ENCODE data around the gene VPS36. TPM values are rescaled to one million over a fixed set of nuclear protein-coding genes. Genes with fewer than 3 reads are reported as not detected.
"Not testable (repeated sequence)": the region's sequence is repeated elsewhere in the genome, so short reads cannot be mapped to it uniquely, and the experiment has no call there.

VPS36 gene
- total and polyA plus RNA-seq, 2 of the 13 experiments (the other 11 are each of a cell fraction or from before 2014, with no cell fraction given): 17.2 to 22.4 TPM

- Histone ChIP-seq H3K4me1 (ENCODE audit: insufficient read depth, low read length) (no peaks in the 10 kb centered on the region), H4K20me1 (ENCODE audit: insufficient read depth, low read length) (no peaks in the 10 kb centered on the region), H3K27me3 (ENCODE audit: control insufficient read depth in 1 of 2, insufficient read depth in 2 of 2, low read length in 2 of 2) (no peaks in the 10 kb centered on the region), H3K4me3 (replicated peaks in 1 of 3; ENCODE audit: insufficient read depth in 1 of 3, low read depth in 2 of 3, low read length in 3 of 3) (no peak overlapping the region), H3K9me3 (ENCODE audit: low read length) (no peaks in the 10 kb centered on the region), H3K9ac (ENCODE audit: insufficient read depth, low read depth, low read length) (no peak overlapping the region), H3K27ac (ENCODE audit: extremely low read length, insufficient read depth, low read length) (no peak overlapping the region), H3K79me2 (ENCODE audit: insufficient read depth, low read length) (no peaks in the 10 kb centered on the region), H3K36me3 (replicated peaks in 1 of 2; ENCODE audit: control insufficient read depth in 1 of 2, insufficient read depth in 2 of 2, low read length in 2 of 2) (peaks cover 9 to 17% of the 10 kb centered on the region in 2 experiments), H3K4me2 (ENCODE audit: low read depth, low read length) (no peak overlapping the region), H2AFZ (ENCODE audit: low read length) (no peak overlapping the region)
- DNase-seq (ENCODE audit: low spot score) (no peak), ATAC-seq (no peak), FAIRE-seq (no peak)
- TF ChIP-seq HNRNPK (IDR thresholded peaks at IDR 0.05; ENCODE audit: low read depth, low read length, poor library complexity, severe bottlenecking) (peak; percentile 18), ZNF746 (CRISPR knock-in tag; IDR thresholded peaks at IDR 0.05) (no peak)
- in situ Hi-C loops (cut with HindIII; ENCODE audit: extremely low pct_ligation_motif_present, low pct_unique_long_range_greater_than_20kb): no loop called here
- ChIA-PET POLR2A (no interaction called here), CTCF (ENCODE audit: low intra/inter-chr PET ratio, low total read pairs) (no interaction called here)
- BruUV-seq (replicated peaks): no TSS peak
- 100% methylated on average over 1 of the region's 1 CpG for WGBS (ENCODE audit: low lambda C conversion rate)
- intact Hi-C loops (cut with micrococcal nuclease; ENCODE audit: unreplicated experiment): no loop called here
Measured at GRCh38 chr13:52412128-52412527, 38.3 kb downstream of the VPS36 start.

DNA sequence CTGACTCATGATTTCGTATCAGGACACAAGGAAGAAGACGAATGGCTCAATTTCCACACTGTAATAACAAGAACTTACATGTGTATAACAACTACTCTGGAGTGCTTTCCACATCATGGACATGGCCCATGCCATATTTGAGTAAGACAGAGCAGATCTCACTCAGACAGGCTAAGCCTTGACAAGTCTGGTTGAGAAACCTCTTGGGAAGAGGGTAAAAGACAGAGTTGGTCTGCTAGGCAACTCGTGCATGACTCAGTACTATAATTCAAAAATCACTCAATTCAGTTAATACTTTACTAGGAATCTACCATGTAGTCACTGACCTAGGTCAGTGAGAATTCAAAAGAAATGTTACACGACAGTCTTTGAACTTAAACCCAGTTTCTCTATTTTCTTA, 38.8 kb downstream of the VPS36 start:
- Histone ChIP-seq H3K4me1 (ENCODE audit: insufficient read depth, low read length) (no peaks in the 10 kb centered on the region), H3K9ac (ENCODE audit: insufficient read depth, low read depth, low read length) (no peak overlapping the region), H3K4me2 (ENCODE audit: low read depth, low read length) (no peak overlapping the region), H3K79me2 (ENCODE audit: insufficient read depth, low read length) (no peaks in the 10 kb centered on the region), H3K9me3 (ENCODE audit: low read length) (no peaks in the 10 kb centered on the region), H3K4me3 (replicated peaks in 1 of 3; ENCODE audit: insufficient read depth in 1 of 3, low read depth in 2 of 3, low read length in 3 of 3) (no peak overlapping the region), H3K27ac (ENCODE audit: extremely low read length, insufficient read depth, low read length) (no peak overlapping the region), H3K36me3 (replicated peaks in 1 of 2; ENCODE audit: control insufficient read depth in 1 of 2, insufficient read depth in 2 of 2, low read length in 2 of 2) (peaks cover 7 to 12% of the 10 kb centered on the region in 2 experiments), H2AFZ (ENCODE audit: low read length) (no peak overlapping the region), H4K20me1 (ENCODE audit: insufficient read depth, low read length) (no peaks in the 10 kb centered on the region), H3K27me3 (ENCODE audit: control insufficient read depth in 1 of 2, insufficient read depth in 2 of 2, low read length in 2 of 2) (no peaks in the 10 kb centered on the region)
- ChIA-PET CTCF (ENCODE audit: low intra/inter-chr PET ratio, low total read pairs) (no interaction called here), POLR2A (no interaction called here)
- 88% methylated on average over 4 of the region's 4 CpGs for WGBS (ENCODE audit: low lambda C conversion rate)
- DNase-seq (ENCODE audit: low spot score): no peak
- ATAC-seq: no peak
- no TSS peak for BruUV-seq (replicated peaks)
- intact Hi-C loops (cut with micrococcal nuclease; ENCODE audit: unreplicated experiment): no loop called here
- in situ Hi-C loops (cut with HindIII; ENCODE audit: extremely low pct_ligation_motif_present, low pct_unique_long_range_greater_than_20kb): no loop called here
- peak; percentile 12 for FAIRE-seq
- TF ChIP-seq, protein P1, sequence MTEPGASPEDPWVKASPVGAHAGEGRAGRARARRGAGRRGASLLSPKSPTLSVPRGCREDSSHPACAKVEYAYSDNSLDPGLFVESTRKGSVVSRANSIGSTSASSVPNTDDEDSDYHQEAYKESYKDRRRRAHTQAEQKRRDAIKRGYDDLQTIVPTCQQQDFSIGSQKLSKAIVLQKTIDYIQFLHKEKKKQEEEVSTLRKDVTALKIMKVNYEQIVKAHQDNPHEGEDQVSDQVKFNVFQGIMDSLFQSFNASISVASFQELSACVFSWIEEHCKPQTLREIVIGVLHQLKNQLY (CRISPR knock-in tag; IDR thresholded peaks at IDR 0.05): no peak
- TF ChIP-seq BRCA1 (CRISPR knock-in tag; IDR thresholded peaks at IDR 0.05) (no peak), HOXA9 (CRISPR knock-in tag; IDR thresholded peaks at IDR 0.05; ENCODE audit: borderline replicate concordance) (no peak), ZNF724P (CRISPR knock-in tag; IDR thresholded peaks at IDR 0.05; ENCODE audit: borderline replicate concordance) (no peak)

GRCh38 chr13:52408071-52408658, 42.3 kb downstream of the VPS36 start:
- POLR2A ChIA-PET; in situ Hi-C loops (cut with HindIII; ENCODE audit: extremely low pct_ligation_motif_present, low pct_unique_long_range_greater_than_20kb); CTCF ChIA-PET (ENCODE audit: low intra/inter-chr PET ratio, low total read pairs); ATAC-seq; FAIRE-seq; H3K4me3 ChIP-seq (replicated peaks in 1 of 3; ENCODE audit: insufficient read depth in 1 of 3, low read depth in 2 of 3, low read length in 3 of 3); H2AFZ ChIP-seq (ENCODE audit: low read length); intact Hi-C loops (cut with micrococcal nuclease; ENCODE audit: unreplicated experiment); H3K9ac ChIP-seq (ENCODE audit: insufficient read depth, low read depth, low read length); H4K20me1 ChIP-seq (ENCODE audit: insufficient read depth, low read length); H3K4me2 ChIP-seq (ENCODE audit: low read depth, low read length); BruUV-seq (replicated peaks); H3K9me3 ChIP-seq (ENCODE audit: low read length); H3K4me1 ChIP-seq (ENCODE audit: insufficient read depth, low read length); H3K27ac ChIP-seq (ENCODE audit: extremely low read length, insufficient read depth, low read length); H3K79me2 ChIP-seq (ENCODE audit: insufficient read depth, low read length); DNase-seq (ENCODE audit: low spot score); H3K36me3 ChIP-seq (replicated peaks in 1 of 2; ENCODE audit: control insufficient read depth in 1 of 2, insufficient read depth in 2 of 2, low read length in 2 of 2): not testable (repeated sequence)
- peaks cover 2 to 19% of the 10 kb centered on the region in 2 experiments for H3K27me3 ChIP-seq (ENCODE audit: control insufficient read depth in 1 of 2, insufficient read depth in 2 of 2, low read length in 2 of 2)
- 94% methylated on average over 9 of the region's 33 CpGs for WGBS (ENCODE audit: low lambda C conversion rate)

All from HepG2 (cell line).